Measurements from ENCODE around the gene CHST9.
"Not testable (repeated sequence)": the region's sequence is repeated elsewhere in the genome, so short reads cannot be mapped to it uniquely, and the experiment has no call there.

Gene CHST9

GRCh38 chr18:27165412-27165811, 19.7 kb downstream of the CHST9 start:
- no peak for DNase-seq

GRCh38 chr18:27164905-27165304, 20.2 kb downstream of the CHST9 start:
- DNase-seq = no peak

GRCh38 chr18:27163197-27163716, 21.9 kb downstream of the CHST9 start:
- DNase-seq = not testable (repeated sequence)

DNA sequence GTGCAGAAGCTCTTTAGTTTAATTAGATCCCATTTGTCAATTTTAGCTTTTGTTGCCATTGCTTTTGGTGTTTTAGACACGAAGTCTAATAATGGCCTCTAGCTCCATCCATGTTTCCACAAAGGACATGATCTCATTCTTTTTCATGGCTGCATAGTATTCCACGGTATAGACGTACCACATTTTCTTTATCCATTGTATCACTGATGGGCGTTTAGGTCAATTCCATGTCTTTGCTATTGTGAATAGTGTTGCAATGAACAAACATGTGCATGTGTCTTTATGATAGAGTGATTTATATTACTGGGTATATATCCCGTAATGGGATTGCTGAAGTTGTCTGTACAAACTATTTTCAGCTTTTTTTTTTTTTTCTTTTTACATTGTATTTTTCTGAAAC, 35.9 kb downstream of the CHST9 start:
- DNase-seq = not testable (repeated sequence)

GRCh38 chr18:27144672-27145071, 40.4 kb downstream of the CHST9 start:
- no peak for DNase-seq

DNA sequence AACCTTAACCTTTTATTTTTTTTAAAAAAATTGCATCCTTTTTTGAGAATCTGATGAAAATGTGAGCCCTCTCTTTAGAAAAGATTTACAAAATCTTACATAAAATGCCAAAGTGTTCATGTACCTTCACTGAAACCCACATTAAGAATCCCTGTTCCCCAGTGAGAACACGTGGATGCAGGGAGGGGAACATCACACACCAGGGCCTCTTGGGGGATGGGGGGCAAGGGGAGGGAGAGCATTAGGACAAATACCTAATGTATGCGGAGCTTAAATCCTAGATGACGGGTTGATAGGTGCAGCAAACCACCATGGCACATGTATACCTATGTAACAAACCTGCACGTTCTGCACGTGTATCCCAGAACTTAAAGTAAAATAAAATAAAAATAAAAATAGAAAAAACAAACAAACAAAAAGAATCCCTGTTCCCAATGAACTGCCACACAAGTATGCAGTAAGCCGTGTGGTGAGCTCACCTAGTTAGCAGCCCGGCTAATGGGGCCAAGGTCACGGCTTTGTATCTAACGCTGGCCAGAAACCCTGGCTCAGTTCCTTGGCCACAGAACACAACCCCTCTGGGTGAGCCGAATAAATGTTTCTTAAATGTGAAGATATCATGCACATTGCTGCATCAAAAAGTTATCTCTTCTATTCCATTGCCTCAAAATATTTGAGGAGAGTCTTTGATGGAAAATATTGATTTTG, 41.4 kb downstream of the CHST9 start:
- no peak for DNase-seq

GRCh38 chr18:27142891-27143290, 42.2 kb downstream of the CHST9 start:
- DNase-seq = no peak

- DNase-seq = no peak
Observed at GRCh38 chr18:27141876-27142275, 43.2 kb downstream of the CHST9 start.

GRCh38 chr18:27138079-27138478, 47.0 kb downstream of the CHST9 start:
- DNase-seq = no peak

DNA sequence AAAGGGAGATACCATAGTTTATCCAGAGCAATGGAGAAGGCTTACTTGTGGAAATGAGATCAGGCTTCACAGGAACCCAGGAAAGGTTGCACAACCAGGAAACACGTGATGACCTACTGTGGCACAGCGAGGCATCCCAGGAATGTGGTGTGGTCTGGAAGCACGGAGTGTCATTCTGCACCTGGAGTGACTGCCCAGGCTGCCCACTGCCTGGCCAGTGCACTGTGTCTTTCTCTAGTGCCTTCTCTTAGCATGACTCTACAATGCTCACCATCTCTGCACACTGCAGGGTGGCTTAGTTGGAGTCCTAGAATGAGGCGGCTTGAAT, 48.9 kb downstream of the CHST9 start:
- no peak for DNase-seq

DNA sequence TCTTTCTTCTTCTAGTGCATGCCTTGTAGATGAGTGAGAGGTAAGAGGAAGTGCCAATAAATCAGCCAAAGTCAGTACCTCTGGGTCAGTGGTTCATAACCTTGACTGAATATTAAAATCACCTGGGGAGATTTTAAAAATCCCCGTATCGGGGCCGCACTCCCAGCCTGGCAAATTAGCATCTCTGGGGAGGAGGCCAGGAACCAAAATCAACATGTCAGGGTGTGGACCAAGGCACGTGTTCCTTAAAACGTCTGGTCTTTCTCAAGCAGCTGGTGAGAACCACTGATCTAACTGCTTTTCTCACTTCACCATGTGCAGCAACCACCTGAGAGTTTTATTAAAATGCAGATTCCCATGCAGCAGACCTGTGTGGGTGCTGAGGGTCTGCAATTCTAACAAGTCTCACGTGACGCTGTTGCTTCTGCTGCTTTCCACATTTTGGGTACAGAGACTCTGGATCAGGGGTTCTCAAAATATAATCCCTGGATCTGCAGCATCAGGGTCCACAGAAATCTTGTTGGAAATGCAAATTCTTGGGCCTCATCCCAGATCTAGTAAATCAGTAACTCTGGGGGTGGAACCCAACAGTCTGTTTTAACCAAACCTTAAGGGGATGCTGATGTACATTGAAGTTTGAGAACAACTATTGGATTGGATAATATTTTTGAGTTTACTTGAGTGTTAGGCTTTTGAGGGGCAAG, 49.5 kb downstream of the CHST9 start:
- no peak for DNase-seq

DNA sequence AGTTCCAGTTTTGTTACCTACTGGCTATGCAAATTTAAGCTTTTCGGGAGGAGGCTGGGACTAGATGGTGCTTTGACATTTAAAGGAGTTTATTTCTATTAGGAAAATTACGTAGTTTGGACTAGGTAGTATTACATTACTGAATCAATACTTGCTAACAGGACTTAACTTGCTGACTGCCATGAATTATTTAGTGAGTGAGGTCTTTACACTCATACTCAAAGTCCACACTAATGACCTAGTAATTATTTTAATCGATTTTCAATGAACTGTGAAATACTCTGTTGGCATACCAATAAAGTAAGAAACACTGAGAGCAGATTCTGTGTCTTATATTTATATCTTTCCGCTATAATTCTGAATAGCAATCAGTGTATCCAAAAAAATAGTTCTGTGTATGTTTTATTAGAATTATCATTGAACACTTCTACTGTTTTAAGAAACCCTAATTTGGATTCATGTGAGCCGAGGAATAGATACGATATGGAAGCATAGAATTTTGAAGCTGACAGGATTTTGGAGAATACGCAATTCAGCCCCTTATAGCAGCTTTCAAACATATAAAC, 55.0 kb downstream of the CHST9 start:
- no peak for DNase-seq

DNA sequence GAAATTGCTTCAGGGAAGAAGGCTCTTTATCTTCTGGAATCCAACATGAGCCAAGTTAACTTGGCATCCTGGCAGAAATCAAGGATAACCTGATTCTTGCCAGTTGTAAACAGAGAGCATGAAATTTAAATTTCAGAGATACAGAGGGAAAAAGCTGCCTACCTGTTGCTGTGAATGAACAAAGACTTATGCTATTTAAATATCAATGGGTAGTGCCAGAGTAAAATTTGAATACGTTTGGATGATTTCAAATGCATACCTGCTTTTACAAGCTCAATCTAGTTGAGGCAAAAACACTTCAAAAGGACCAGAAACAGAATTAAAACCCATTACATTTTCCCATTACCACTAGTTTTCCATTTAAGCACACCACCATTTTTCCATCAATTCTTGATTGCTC, 60.9 kb downstream of the CHST9 start:
- no peak for DNase-seq

GRCh38 chr18:27121108-27121507, 64.0 kb downstream of the CHST9 start:
- no peak for DNase-seq

DNA sequence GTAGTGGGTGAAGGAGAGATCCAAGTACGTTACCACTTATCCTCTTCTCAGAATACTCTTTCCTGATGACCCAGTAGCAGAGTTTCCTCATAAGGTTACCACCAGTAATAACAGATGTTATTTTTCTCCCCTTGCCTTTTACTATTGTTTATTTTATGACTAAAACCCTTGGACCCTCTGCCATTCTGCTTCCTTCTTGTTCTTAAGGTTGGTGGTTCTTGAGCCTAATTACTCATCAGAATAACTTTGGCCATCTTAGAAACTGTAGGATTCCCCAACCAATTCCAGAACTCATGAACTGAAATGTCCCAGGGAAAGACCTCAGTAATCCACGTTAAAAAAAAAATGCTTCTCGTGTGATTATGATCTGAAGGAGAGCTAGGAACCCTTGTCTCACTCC, 64.9 kb downstream of the CHST9 start:
- no peak for DNase-seq

GRCh38 chr18:27118973-27119372, 66.1 kb downstream of the CHST9 start:
- no peak for DNase-seq

DNA sequence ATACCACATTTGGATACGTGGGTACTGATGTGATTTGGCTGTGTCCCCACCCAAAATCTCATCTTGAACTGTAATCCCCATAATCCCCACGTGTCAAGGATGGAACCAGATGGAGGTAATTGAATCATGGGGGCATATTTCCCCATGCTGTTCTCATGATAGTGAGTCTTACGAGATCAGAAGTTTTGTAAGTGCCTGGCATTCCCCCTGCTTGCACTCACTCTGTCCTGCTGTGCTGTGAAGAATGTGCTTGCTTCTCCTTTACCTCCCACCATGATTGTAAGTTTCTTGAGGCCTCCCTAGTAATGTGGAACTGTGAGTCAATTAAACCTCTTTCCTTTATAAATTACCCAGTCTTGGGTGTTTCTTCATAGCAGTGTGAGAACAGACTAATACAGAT, 70.3 kb downstream of the CHST9 start:
- DNase-seq = no peak

DNA sequence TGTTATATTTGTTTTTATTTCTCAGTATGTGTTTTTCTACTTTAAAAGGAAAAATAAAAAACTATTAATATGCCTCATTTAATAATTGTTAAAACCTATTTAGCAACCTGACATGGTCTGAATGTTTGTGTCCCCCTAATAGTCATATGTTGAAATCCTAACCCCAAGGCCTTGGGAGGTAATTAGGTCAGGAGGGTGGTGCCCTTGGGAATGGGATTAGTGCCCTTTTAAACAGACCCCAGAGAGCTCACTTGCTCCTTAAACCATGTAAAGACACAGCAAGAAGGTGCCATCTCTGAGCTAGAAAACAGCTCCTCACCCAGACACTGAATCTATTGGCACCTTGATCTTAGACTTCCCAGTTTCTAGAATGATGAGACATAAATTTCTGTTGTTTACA, 71.8 kb downstream of the CHST9 start:
- DNase-seq = no peak

- no peak for DNase-seq
Observed at GRCh38 chr18:27110319-27110718, 74.8 kb downstream of the CHST9 start.

DNA sequence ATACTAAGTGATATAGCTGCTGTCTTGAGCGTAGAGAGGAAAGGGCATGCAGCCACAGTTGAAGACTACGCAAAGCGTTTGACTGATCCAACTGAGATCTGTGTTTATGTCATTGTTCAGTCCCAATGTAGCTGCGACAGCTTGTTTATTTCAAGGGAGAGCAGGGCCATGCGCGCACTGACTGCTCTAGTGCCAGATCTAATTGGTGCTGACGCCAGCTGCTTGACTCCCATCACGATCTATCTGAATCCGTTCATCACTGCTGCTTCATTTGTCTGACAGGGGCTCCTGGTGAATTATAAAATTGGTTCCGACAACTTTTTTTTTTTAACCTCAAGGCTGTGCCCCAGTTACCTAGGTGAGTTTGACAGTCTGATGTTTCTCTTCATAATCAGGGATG, 75.7 kb downstream of the CHST9 start:
- no peak for DNase-seq

DNA sequence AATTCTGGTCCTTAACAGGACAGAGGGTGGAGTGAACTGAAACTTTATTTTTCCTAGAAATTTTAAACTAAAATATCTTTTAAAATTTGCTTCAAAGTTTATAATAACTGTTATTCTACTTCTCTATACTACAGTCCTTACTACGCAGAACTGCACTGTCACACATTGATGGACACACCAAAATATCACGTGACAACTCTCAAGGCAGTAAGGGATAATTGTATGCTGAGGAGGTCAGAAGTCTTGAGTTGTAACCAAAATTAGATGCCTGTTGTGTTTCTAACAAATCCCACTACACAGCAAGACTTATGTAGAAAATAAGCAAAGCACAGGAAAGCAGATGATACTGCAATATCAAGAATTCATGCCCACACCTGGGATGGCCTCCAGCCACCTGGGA, 76.3 kb downstream of the CHST9 start:
- no peak for DNase-seq

GRCh38 chr18:27104743-27105142, 80.4 kb downstream of the CHST9 start:
- no peak for DNase-seq

- DNase-seq = no peak
Observed at GRCh38 chr18:27094621-27095020, 90.5 kb downstream of the CHST9 start.

DNA sequence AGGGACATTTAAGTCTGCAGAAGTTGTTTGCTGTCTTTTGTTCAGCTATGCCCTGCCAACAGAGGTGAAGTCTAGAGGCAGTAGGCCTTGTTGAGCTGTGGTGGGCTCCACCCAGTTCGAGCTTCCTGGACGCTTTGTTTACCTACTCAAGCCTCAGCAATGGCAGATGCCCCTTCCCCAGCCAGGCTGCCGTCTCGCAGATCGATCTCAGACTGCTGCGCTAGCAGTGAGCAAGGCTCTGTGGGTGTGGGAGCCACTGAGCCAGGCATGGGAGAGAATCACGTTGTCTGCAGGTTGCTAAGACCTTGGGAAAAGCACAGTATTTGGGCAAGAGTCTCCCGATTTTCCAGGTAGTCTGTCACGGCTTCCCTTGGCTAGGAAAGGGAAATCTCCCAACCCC, 91.8 kb downstream of the CHST9 start:
- not testable (repeated sequence) for DNase-seq
